Stomach (tissue), 9 donors: Measurements from ENCODE around the gene PKHD1. TPM values are rescaled to one million over a fixed set of nuclear protein-coding genes. Genes with fewer than 3 reads are reported as not detected.

ENCODE experiments used
- DNase-seq, 2 donors: peaks; one replicate each; pipeline versions ENCODE4 v3.0.0 to v3.0.0-alpha.2; 2013 to 2019
- H3K27ac ChIP-seq, 5 donors: fragments of 200-600 bp in 4 of 5; sonication (generic) in 4 of 5; one replicate each; pipeline ENCODE4 v1.5.1; 2013 to 2019; ENCODE audit warnings: mild to moderate bottlenecking in 1 of 5, moderate library complexity in 1 of 5
- H3K27me3 ChIP-seq, 3 donors: fragments of 200-600 bp; sonication (generic); one replicate each; pipeline ENCODE4 v1.5.1; 2017 to 2019; ENCODE audit warnings: mixed run types in 1 of 3
- H3K36me3 ChIP-seq, 4 donors: fragments of 200-600 bp; sonication (generic); 1 replicate in 3 of 4; 2 replicates in 1 of 4; pipeline ENCODE4 v1.5.1; 2016 to 2019
- H3K4me1 ChIP-seq, 4 donors: fragments of 200-600 bp; sonication (generic); one replicate each; pipeline ENCODE4 v1.5.1; 2016 to 2019
- H3K4me3 ChIP-seq, 4 donors: fragments of 200-600 bp; sonication (generic) in 3 of 4; one replicate each; pipeline ENCODE4 v1.5.1; 2016 to 2019; ENCODE audit warnings: mild to moderate bottlenecking in 1 of 4
- H3K9me3 ChIP-seq, 4 donors: fragments of 200-600 bp; sonication (generic); one replicate each; pipeline ENCODE4 v1.5.1; 2016 to 2019
- EP300 ChIP-seq: sonication (generic); formaldehyde crosslinking; IDR thresholded peaks from one replicate; pipeline ENCODE4 v1.6.1; 2017; ENCODE audit warnings: antibody characterized with exemption
- POLR2A ChIP-seq, 4 donors: fragments of 450-650 bp; IDR thresholded peaks; one replicate each; pipeline ENCODE4 v1.6.1; 2016; ENCODE audit warnings: antibody characterized with exemption in 4 of 4, control low read depth in 2 of 4, mild to moderate bottlenecking in 1 of 4, moderate library complexity in 1 of 4
- POLR2AphosphoS5 ChIP-seq, 3 donors: sonication (generic); formaldehyde crosslinking; IDR thresholded peaks; one replicate each; pipeline ENCODE4 v1.6.1; 2016; ENCODE audit warnings: antibody characterized with exemption in 3 of 3
- WGBS, 5 donors: extraction: QIAGEN DNeasy Blood & Tissue Kit in 3 of 5; methylation state at CpG; one replicate each; pipeline versions ENCODE4 v1.1.5 to v1.1.7; 2013 to 2018; 5-methylcytosine and 5-hydroxymethylcytosine counted together
- intact Hi-C: fragments of 100-400 bp; cut with DNase I; formaldehyde crosslinking; loops from one replicate; pipeline ENCODE4 v1.15.1; 2023; ENCODE audit warnings: low total_unique reads
- polyA plus RNA-seq, 3 donors: library from polyadenylated mRNA; stranded (reverse); fragments of 200-250 nt; gene quantifications; one replicate each; pipeline ENCODE4 v1.2.3, GENCODE V29; 2013
- total RNA-seq, 5 donors: library from RNA; depleted of rRNA; stranded (reverse); fragments of >200 nt; gene quantifications; one replicate each; pipeline versions ENCODE4 v1.1.0 to v1.2.3, GENCODE V29; 2014 to 2016
- TF ChIP-seq, protein P1 (sequence below), 7 experiments: fragments of 450-650 bp in 4 of 7; fragments of 200-600 bp in 3 of 7; sonication (generic) in 3 of 7; IDR thresholded peaks; one replicate each; pipeline ENCODE4 v1.5.1; 2016 to 2019; ENCODE audit warnings: antibody characterized with exemption in 7 of 7, control low read depth in 2 of 7, mild to moderate bottlenecking in 1 of 7
- donor health status: healthy with polysubstance abuse.
- donor health status: Bipolar disorder and iron deficiency.
- donor health status: healthy.

The PKHD1 gene
- total and polyA plus RNA-seq, 8 donors: 0.19 to 19.2 (median 4.6) TPM; not detected in 2

DNA sequence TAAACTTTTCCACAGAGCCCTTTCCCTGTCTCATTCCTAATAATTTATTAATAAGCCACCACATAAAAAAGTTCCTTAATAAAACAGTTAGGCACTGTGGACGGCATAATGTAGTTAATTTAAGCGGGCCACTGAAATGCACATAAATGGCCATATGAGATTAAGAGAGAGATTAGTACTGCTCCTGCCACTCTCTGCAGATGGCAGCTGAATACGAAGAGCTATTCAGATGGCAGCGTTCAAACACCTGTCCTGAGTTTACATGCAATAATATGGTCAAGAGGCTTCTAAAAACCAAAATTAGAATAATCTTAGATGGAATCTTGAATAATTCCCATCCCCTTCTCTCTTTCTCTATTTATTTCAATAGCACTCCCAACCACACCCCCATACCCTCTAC lies 461.8 kb downstream of the PKHD1 start:
- WGBS, 5 donors: 89 to 96% (median 92%) methylated on average over 4 of the region's 4 CpGs
- no peak for DNase-seq
- Histone ChIP-seq H3K27me3 (no peaks in the 10 kb centered on the region), H3K27ac (no peak overlapping the region), H3K9me3 (peaks cover 0 to 5% (median 0%) of the 10 kb centered on the region in 4 donors), H3K4me3 (no peak overlapping the region), H3K36me3 (no peaks in the 10 kb centered on the region), H3K4me1 (no peaks in the 10 kb centered on the region)
- TF ChIP-seq POLR2A (IDR thresholded peaks at IDR 0.05) (no peak), EP300 (no peak), POLR2AphosphoS5 (IDR thresholded peaks at IDR 0.05) (no peak)
- TF ChIP-seq, protein P1, sequence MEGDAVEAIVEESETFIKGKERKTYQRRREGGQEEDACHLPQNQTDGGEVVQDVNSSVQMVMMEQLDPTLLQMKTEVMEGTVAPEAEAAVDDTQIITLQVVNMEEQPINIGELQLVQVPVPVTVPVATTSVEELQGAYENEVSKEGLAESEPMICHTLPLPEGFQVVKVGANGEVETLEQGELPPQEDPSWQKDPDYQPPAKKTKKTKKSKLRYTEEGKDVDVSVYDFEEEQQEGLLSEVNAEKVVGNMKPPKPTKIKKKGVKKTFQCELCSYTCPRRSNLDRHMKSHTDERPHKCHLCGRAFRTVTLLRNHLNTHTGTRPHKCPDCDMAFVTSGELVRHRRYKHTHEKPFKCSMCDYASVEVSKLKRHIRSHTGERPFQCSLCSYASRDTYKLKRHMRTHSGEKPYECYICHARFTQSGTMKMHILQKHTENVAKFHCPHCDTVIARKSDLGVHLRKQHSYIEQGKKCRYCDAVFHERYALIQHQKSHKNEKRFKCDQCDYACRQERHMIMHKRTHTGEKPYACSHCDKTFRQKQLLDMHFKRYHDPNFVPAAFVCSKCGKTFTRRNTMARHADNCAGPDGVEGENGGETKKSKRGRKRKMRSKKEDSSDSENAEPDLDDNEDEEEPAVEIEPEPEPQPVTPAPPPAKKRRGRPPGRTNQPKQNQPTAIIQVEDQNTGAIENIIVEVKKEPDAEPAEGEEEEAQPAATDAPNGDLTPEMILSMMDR (IDR thresholded peaks at IDR 0.05): no peak
- intact Hi-C loops: no loop called here

GRCh38 chr6:51620971-51621370 lies 466.4 kb downstream of the PKHD1 start:
- Histone ChIP-seq H3K4me3 (no peak overlapping the region), H3K9me3 (no peaks in the 10 kb centered on the region), H3K36me3 (no peaks in the 10 kb centered on the region), H3K27me3 (no peaks in the 10 kb centered on the region), H3K27ac (no peak overlapping the region), H3K4me1 (peaks cover 0 to 9% (median 7%) of the 10 kb centered on the region in 4 donors)
- no peak for DNase-seq
- intact Hi-C loops: no loop called here
- WGBS, 5 donors: 79 to 94% (median 90%) methylated on average over 1 of the region's 1 CpG
- no peak for TF ChIP-seq EP300
- TF ChIP-seq POLR2AphosphoS5 (IDR thresholded peaks at IDR 0.05): no peak
- no peak for TF ChIP-seq POLR2A (IDR thresholded peaks at IDR 0.05)
- TF ChIP-seq, protein P1 (IDR thresholded peaks at IDR 0.05): no peak

GRCh38 chr6:51619042-51619799 lies 468.2 kb downstream of the PKHD1 start:
- Histone ChIP-seq H3K4me1 (peaks cover 0 to 9% (median 7%) of the 10 kb centered on the region in 4 donors), H3K27ac (peak overlapping the region in 4 of 5 donors; percentile 11 to 50 (median 15))
- 65 to 78% (median 73%) methylated on average over 6 of the region's 6 CpGs for WGBS, 5 donors

DNA sequence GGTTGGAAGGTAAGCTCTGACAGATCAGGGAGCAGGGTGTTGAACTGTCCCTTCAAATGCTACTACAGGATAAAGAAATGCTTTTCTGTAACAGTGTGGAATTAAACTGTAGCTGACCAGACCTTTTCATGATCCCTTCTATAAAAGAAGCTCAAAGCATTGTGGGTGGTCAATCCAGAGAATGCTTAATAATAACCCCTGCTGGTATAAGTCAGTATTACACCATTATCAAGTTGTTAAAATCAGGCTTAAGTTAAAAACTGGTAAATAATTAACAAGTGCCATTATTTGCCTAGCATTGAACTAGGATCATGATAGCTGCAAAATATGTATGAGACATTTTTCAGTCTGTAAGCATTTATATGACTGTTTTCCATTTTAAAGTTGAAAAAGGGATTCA lies 468.9 kb downstream of the PKHD1 start:
- intact Hi-C loops: no loop called here
- Histone ChIP-seq H3K4me1 (peaks cover 0 to 9% (median 7%) of the 10 kb centered on the region in 4 donors), H3K4me3 (no peak overlapping the region), H3K36me3 (no peaks in the 10 kb centered on the region), H3K9me3 (no peaks in the 10 kb centered on the region), H3K27me3 (no peaks in the 10 kb centered on the region), H3K27ac (peak overlapping the region in 4 of 5 donors; percentile 11 to 50 (median 15))
- DNase-seq: peak in 1 of 2 donors; percentile 29
- no peak for TF ChIP-seq POLR2A (IDR thresholded peaks at IDR 0.05)
- TF ChIP-seq, protein P1 (IDR thresholded peaks at IDR 0.05): peak in 5 of 7 experiments; percentile 6 to 52 (median 32)

More at GRCh38 chr6:51619042-51619799, 468.2 kb downstream of the PKHD1 start:
- H3K9me3 ChIP-seq: no peaks in the 10 kb centered on the region
- no peaks in the 10 kb centered on the region for H3K36me3 ChIP-seq
- intact Hi-C loops: no loop called here
- H3K27me3 ChIP-seq: no peaks in the 10 kb centered on the region
- DNase-seq: peak; percentile 24 to 64
- H3K4me3 ChIP-seq: no peak overlapping the region
- TF ChIP-seq, protein P1 (IDR thresholded peaks at IDR 0.05): no peak
- no peak for TF ChIP-seq EP300
- no peak for TF ChIP-seq POLR2AphosphoS5 (IDR thresholded peaks at IDR 0.05)
- no peak for TF ChIP-seq POLR2A (IDR thresholded peaks at IDR 0.05)
